HG02852 (cell line): ENCODE measurements around the gene CMIP.

ENCODE experiments used
- ATAC-seq: cut with Tn5 transposase; IDR thresholded peaks from one replicate; pipeline ENCODE4 v1.9.1; 2021; ENCODE audit warnings: mild to moderate bottlenecking, moderate library complexity; ENCODE audit not compliant: unreplicated experiment

CMIP gene

DNA sequence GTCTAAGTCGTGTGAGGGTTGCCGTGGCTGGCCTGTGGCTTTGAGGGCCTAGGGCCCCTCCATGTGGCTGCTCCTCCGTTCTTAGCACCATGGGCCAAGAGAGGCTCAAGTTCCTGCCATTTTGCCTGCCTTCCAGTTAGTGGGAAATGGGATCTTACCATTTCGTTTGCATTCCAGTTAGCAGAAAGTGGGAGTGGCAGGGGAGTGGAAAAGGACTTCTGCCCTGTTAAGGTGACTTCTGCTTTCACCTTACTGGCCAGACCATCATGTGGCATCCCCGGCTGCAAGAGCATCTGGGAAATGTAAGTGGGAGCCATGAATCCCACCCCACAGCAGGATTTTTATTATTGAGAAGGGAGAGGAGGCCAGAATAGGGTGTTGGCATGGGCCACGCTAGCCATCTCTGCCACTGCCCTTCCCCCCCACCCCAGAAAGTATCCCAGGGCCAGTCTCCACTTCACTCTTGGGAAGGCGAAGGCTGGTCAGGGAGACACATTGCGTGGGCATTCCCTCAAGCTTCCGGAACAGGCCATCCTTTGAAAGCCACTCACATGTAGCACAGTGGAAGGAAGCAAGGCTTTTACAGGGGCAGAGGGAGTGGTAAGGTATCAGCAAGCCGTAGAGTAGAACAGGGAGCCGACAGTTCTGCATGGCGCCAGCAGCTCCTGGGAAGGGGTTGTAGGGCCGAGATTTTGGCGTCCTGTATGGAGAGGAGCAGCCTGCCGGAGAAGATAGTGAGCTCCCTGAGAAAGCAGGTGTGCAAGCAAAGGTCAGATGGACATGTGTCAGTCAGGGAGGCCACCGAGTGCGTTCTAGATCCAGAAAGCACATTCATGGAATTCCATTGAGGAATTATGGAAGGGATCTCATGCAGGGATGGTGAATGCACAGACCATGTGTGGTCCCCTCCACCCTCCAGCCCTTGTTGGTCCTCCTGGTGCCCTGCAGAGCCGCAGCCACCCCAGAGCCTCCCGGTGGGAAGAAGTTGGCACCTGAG lies 33.4 kb downstream of the CMIP start:
- no peak for ATAC-seq

DNA sequence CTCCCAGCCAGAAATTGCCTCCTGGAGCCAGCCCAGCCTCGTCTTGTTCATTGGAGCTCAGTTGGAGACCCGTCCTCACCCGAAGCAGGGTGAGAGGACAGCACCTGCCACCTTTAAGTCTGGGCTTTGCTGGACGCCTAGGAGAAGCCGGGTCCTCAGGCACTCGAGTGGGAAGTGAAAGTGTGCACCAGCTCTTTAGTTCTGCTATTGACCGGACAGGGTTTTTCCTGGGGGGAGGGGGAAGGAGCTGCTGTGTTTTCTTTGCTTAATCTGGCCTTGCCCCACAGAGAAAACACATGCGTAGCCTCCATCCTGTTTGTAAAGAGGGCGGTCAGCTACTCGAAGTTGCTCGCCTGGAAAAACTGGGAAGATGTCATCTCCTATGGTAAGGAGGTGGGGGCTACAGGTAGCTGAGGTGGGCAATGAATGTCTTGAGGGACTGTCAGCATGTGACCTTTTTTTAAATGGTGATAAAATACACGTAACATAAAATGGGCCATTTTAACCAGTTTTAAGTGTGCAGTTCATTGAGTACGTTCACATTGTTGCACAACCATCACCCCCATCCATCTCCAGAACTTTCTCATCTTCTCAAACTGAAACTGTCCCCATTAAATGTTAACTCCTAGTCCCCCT lies 34.4 kb downstream of the CMIP start:
- peak; percentile 59 for ATAC-seq

DNA sequence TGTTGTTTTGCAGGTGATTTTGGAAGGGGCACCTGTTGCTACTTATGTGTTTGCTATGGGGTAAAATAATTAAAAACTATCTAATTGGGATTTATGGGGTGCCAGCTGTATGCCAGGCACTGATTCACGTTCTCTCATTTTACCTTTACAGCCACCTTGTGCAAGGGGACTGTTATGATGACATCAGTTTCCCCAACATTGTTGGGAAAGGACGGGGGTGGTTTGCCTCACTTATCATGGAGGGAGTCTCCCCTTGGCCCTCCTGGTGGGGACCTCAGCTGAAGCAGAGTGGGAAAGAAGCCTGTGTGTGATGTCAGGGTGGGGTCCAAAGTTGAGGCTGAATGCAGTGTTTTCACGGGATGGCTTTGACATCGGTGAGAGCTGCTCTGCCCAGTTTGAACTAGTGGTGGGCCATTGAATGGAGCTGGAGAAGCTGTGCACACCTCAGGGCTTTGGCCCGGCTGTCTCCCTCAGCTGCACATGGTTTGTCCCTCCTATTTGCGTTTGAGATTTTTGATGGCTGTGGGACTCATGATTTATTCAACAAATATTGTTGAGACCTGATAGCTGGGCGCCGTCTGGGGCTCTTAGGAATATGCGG lies 36.1 kb downstream of the CMIP start:
- ATAC-seq = peak; percentile 7

DNA sequence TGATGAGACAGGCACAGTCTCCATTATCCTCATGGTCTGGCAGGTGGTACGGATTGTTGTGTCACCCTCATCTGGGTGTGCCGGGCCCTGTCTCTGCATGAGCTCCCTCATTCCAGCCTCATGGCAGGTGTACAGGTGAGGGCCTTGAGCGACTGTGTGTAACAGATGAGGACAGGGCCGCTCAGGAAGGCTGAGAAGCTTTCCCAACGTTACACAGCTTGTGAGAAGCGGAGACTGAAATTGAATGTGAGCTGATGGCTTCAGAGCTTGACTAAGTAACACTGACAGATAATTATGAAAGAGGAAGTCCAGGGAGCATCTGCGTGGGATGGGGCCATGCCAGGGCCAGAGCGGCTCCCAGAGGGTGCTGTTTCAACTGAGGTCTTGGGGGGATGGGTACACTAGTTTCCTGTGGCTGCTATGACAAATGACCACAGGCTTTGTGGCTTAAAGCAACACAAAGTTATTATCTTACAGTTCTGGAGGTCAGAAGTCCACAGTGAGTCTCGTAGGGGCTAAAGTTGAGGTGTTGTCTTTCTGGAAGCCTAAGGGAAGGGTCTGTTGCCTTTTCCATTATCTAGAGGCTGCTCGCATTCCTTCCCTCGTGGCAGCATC lies 36.7 kb downstream of the CMIP start:
- ATAC-seq = peak; percentile 88

DNA sequence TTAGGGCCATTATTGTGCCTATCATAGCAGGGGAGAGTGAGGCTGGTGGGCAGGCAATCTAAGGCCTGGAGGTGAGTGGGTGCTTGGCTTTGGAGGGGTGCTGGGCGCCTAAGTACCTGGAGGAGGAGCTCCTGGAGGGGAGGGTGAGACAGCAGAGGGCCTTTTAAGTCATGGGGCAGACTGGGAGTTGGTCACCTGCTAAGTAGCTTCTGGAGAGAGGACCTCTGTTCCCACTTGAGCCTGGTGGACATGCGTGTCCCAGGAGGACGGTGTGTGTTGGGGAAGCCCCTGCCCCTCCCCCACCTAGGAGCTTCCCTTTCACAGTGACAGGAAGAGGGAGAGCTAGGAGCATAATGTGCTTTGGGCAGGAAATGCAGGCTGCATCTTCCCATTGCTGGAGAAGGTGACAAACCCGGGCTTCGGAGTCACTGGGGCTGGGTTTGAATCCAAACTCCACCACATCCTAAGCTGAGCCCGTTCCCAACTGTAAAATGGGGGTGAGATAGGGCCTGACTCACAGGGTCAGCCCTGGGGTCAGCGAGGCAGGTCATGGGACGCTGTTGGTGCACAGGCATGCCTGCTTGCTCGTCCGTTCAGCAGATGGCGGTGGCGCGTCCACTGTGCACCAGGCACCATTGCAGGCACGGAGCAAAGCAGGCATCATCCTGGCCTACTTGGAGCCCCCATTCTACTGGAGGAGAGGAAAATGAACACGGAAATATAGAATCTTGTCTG lies 37.9 kb downstream of the CMIP start:
- ATAC-seq = no peak

DNA sequence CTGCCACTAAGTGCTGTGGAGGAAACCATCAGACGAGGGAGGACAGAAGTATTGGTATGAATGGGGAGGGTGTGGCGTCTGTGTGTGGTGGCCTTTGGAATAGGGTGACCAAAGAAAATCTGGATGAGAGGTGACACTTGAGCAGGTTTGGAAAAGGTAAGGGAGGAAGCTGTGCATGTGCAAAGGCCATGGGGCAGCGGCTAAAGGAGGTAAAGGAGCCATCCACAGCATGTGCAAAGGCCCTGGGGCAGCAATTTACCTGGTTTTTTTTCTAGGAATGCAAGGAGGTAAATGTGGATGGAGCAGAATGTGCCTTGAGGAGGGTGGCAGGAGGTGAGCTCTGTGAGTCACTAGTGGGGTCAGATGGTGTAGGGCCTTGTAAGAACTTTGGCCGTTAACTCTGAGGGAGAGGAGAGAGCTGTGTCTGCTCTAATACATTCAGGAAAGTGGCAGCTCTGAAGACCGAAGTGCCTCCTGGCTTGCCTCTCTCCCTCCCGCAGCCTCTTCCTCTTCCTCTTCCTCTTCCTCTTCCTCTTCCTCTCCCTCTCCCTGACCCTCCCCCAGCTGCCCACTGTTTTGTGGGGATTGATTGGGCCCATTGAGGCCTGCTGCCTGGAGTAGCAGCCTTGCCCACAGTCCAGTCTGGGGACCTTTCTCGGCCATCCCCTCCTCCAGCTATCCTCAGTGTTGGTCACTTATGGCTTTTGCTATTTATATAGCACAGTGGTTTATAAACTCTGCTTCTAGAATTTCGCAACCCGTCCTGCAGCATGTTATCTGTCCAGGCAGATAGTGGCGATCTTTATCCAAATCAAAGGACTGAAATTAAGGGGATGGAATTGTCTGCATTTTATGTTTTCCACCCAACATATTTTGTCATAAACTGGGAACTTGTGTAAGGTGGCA lies 38.7 kb downstream of the CMIP start:
- ATAC-seq = no peak

DNA sequence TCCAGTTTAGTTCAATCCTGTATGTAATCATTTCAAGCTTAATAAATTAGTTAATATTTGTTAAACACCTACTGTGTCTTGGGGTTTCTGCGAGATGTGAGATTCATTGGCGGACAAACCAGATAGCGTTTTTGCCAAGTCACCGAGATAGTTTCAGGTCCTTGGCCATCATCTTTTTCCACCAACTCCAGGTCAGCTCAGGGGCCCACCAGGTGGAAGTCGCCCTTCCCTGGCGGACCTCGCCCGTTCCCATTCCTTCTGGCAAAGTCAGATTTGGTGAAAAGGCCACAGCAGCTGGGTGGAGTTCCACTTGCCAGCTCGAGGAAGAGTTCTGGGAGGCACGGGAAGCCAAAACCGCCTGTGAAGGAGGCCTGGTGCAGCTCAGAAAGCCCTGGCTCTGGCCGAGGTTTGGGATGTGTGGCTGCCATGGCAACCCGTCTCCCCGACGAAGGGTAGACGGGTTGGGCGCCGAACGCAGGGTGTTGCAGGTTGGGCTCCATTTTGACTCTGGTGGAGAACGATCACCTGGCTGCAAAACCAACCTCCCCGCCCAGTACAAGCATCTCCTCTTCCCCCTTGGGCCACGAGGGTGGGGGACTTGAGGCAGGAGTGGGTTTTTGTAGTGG lies 39.5 kb downstream of the CMIP start:
- no peak for ATAC-seq

DNA sequence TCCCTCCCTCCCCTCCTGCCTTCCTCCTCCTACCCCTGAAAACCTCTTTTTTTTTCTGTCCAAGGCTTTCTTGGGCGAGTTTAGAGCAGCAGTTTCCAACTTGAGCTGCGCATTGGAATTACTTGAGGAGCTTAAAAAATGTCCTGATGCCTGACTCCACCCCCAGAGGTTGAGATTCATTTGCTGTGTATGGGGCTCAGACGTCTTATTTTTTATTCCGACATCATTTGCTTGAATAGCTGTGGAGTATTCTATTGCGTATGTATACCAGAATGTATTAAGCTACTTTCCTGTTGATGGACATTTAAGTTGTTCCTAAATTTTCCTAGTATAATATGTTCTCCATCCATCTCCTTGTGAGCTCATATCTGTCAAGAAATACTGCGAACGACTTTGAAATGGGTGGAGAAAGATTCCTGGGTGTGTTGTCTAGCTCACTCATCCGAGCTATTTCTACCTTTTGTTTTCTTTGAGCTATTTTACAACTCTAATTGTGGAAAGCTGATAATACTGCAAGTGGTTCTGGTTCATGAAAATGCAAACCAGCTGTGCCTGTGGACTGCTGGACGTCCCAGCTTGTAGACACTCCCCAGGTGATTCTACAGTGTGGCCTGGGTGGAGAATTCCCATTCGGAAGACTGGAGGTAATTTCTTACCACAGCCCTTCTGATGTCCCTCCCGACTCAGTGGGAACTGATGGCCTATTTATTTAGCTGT lies 40.5 kb downstream of the CMIP start:
- ATAC-seq = no peak

DNA sequence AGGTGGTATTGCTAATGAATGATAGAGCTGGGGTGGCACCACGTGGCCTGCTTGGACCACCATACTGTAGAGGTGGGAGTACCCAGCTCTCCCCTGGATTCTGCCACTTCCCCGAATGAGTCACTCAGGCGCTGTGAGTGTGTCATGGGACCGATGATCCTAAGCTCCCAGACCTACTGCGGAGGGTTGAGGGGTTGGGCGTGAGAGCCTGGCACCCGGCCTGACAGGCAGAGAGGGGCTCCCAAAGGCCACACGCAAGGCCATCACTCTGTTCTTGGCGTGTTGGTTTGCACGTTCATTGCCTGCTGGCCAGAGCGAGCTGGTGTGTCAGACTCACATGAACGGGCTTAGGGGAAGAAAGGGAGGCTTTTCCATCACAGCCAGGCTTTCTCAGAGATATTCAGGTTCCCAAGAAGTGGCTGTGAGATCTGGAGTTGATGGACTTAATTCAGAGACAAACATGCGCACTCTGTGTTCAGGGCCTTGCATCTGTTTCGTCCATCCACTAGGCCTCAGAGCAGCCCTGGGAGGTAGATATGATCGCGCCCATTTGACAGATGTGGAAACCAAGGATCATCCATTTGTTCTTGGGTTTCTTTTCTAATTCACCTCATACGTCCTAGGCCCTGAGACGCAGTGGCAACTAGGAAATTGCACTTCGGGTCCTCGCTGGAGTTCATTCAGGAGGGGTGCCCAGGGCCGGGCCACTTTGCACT lies 41.4 kb downstream of the CMIP start:
- no peak for ATAC-seq

DNA sequence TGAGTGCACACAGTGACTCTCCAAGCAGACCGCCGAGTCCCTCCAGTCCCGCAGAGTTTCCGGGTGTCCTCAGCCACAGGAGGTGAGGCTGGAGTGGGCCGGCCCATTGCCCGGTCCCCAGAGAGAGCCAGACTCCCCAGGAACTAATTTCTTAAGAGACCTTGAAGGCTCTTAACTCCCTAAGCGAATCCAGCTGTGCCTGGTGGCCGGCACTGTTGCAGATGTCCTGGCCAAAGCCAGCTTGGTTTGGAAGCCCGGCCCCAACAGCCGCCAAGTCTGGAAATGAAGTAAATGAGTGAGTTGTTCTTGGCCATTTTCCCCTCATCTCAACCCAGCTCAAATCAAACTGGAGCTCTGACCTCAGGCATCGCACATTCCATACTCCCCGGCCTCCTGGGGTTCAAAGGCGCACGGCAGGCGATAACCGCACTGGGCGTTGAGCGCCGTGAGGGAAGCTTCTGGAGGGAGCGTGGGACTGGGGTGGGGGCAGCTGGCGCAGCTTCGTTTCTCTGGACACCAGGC lies 42.0 kb downstream of the CMIP start:
- no peak for ATAC-seq

DNA sequence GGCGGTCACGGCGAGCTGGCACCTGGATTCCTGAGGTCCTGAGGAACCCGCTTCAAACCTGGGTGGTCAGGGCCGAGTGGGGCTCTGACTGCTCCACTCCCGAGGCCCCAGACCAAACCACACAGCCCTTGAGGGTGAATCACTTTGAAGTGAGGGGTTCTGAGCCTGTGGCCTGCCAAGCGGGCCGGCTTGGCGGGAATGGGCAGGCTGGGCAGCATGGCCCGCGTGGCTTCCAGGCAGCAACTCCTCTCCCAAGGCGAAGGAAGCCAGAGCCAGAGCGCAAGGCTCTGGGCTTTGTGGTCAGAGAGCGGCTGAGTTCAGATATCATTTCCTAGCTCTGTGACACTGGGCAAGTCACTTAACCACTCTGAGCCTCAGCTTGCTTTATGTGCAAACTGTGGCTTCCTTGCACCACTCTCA lies 42.7 kb downstream of the CMIP start:
- ATAC-seq = no peak

DNA sequence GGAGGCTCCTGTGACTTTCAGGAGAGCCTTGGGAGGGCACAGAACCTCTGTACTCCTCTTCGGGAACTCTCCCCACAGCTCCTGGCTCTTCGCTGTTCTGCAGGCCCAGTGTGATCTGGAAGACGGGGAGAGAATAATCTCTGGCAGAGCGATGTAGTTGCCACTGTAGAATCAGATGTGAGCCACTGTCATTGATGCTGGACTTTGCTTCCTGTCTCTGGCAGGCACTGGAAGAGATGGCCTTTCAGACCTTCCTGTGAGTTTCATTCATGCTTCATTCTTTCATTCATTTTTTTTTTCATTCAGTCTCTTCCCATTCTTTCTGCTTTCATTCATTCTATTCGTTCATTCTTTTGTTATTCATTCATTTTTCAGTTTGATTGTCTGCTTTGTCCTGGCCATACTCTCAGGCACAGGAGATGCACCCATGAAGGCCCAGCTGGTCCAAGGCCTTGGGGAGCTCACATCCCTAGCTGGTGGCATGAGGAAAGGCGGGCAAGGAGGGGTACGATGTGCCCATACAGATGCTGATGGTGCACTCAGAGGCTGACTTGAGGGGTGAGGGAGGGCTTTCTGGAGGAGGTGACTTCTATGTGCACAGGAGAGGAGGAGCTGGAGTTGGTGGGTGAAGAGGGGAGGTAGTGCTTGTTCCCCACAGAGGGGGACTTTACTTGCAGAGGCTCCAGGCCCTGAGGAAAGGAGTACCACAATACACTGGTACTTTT lies 44.2 kb downstream of the CMIP start:
- no peak for ATAC-seq

DNA sequence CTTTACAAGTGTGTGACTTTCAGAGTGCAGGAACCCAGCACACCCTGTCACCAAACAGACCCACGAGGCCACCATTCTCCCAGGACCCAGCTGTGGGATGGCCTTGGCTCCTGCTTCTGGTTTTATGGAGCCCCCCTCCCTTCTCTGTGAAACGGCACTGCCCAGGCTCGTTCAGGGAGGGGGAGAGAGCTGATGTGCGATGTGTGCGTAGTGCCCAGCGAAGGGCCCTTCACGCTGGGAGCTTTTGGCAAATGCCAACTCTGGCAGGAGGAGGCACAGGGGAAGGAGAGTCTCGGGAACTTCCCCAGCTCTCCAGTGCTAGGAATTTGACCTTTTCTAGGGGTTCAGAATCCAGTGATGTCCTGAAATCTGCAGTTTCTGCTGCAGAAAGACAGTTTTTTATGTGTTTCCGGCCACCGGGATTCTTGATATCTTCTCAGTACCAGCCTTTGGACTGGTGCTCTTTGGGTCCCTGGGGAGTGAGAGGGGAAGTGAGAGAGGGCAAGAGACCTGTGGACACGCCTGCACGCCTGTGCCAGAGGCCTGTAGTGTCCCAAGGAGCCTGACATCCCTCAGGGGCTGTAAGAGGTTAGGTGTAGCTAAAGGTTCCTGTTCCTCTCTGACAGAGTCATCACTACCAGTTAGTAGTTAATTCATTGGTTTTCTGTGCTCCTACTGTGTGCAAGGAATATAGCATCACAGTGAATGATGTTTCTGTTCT lies 45.1 kb downstream of the CMIP start:
- no peak for ATAC-seq

DNA sequence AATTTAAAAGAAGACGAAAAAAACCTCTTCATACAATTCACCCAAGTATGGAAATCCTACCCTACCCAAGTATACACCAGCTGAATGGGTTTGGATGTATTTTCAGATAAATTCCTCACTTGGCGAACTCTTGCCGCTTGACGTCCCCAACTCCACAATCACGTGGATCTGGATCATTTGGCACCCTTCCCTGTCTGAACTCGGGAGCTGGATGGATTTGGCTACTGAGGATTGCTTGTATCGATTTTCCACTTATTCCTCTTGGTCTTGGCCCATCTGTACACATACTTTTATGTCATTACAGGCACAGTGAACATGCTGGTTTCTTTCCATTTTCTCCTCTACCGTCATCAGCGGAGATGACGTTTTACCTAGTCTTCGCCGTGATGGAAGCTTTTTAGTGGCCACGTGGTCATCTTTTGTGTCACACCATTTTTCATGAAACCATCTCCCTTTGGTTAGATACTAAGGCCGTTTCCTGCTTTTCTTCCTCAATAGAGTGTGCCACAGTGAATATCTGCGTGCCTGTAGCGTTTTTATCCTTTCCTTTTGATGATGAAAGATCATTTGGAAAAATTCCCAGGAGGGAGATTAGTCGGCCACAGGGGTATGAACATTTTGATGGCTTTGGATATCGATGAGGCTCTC lies 47.1 kb downstream of the CMIP start:
- ATAC-seq = no peak

DNA sequence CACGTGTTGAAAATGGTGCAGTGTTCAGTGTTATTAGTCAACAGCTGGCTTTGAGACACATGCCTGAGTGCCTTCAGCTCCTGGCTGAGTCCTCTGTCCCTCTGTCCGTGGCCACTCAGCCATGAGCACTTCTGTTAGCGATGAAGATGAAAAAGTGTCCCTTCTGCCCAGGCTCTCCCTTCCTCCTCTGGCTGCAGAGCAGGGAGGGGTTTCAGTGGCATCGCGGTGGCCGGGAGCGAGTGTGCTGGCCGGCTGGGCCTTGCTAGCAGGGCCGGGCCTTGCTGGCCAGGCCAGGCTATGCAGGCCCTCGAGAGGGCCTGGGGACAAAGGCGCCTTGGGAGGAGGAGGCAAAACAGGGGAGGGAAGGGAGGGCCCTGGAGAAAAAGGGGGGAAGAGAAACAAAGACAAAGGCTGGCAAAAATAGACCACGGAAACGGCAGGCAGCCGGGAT lies 47.7 kb downstream of the CMIP start:
- no peak for ATAC-seq
